Neutrophil (primary cell): Measurements from ENCODE around the gene NHLRC4.

Experiments
- H3K27ac ChIP-seq: fragments of 200-600 bp; sonication (generic); 2 replicates; pipeline ENCODE4 v1.5.1; 2016; ENCODE audit warnings: mild to moderate bottlenecking, moderate library complexity
- H3K27me3 ChIP-seq: fragments of 200-600 bp; sonication (generic); 2 replicates; pipeline ENCODE4 v1.6.0; 2016; ENCODE audit warnings: mild to moderate bottlenecking
- H3K36me3 ChIP-seq: fragments of 200-600 bp; sonication (generic); 2 replicates; pipeline ENCODE4 v1.5.1; 2017
- H3K4me1 ChIP-seq, 2 experiments: fragments of 200-600 bp in 1 of 2; sonication (generic) in 1 of 2; 1 replicate in 1 of 2; 2 replicates in 1 of 2; pipeline versions ENCODE4 v1.5.1 to v1.6.1; 2013 to 2016; ENCODE audit warnings: low read depth in 1 of 2, low read length in 1 of 2, mild to moderate bottlenecking in 1 of 2, moderate library complexity in 1 of 2; ENCODE audit not compliant: control insufficient read depth in 1 of 2, insufficient read depth in 1 of 2
- H3K4me3 ChIP-seq, 2 experiments: fragments of 200-600 bp in 1 of 2; sonication (generic) in 1 of 2; 1 replicate in 1 of 2; 2 replicates in 1 of 2; pipeline ENCODE4 v1.5.1; 2013 to 2016; ENCODE audit warnings: low read depth in 1 of 2, low read length in 1 of 2, mild to moderate bottlenecking in 1 of 2, moderate library complexity in 1 of 2
- H3K9me3 ChIP-seq: fragments of 200-600 bp; sonication (generic); 2 replicates; pipeline ENCODE4 v1.5.1; 2016
- TF ChIP-seq, protein P1 (sequence below): fragments of 200-600 bp; sonication (generic); IDR thresholded peaks from 2 replicates; pipeline ENCODE4 v1.5.1; 2016; ENCODE audit warnings: antibody characterized with exemption

NHLRC4 gene

DNA sequence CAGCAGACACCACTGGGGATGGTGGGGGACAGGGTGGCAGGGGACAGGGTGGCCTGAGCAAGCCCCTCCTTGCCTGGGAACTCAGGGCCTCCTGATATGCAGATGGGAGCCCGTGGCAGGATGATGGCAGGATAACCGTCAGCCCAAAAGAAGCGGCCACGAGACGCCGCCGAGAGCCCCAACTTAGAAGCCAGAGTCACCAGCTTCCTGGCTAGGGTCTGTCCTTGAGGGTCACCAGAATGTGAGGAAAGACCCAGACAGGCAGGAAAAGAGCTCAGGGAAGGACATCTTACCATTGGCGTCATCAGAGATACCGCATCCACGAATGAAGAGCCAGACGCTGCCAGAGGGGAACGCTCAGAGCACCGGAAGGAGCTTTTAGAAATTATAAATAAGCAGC, 42.5 kb downstream of the NHLRC4 start:
- H3K27me3 ChIP-seq = no peaks in the 10 kb centered on the region
- H3K36me3 ChIP-seq = peaks cover 7% of the 10 kb centered on the region
- TF ChIP-seq, protein P1, sequence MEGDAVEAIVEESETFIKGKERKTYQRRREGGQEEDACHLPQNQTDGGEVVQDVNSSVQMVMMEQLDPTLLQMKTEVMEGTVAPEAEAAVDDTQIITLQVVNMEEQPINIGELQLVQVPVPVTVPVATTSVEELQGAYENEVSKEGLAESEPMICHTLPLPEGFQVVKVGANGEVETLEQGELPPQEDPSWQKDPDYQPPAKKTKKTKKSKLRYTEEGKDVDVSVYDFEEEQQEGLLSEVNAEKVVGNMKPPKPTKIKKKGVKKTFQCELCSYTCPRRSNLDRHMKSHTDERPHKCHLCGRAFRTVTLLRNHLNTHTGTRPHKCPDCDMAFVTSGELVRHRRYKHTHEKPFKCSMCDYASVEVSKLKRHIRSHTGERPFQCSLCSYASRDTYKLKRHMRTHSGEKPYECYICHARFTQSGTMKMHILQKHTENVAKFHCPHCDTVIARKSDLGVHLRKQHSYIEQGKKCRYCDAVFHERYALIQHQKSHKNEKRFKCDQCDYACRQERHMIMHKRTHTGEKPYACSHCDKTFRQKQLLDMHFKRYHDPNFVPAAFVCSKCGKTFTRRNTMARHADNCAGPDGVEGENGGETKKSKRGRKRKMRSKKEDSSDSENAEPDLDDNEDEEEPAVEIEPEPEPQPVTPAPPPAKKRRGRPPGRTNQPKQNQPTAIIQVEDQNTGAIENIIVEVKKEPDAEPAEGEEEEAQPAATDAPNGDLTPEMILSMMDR = no peak
- H3K4me3 ChIP-seq = no peak overlapping the region
- no peak overlapping the region for H3K27ac ChIP-seq
- no peaks in the 10 kb centered on the region for H3K4me1 ChIP-seq
- no peaks in the 10 kb centered on the region for H3K9me3 ChIP-seq

DNA sequence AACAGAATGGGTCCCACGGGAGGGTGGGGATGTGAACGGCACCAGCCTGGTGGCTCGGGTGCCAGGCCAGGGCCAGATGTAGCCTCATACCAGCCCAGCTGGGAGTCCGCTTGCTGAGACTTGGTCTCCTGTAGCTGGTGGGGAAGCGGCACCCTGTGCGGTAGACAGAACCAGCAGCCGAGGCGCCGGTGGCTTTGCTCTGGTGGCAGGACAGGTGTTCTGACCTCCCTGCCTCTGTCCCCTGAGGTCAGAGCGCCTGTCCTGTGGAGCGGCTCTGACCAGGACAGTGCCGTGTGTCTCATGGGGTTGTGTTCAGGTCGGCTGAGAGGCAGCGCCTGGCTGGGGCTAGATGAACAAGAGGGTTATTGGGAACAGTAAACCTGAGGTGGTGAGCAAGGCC, 43.2 kb downstream of the NHLRC4 start:
- H3K36me3 ChIP-seq = peaks cover 13% of the 10 kb centered on the region
- H3K4me3 ChIP-seq = no peak overlapping the region
- no peaks in the 10 kb centered on the region for H3K4me1 ChIP-seq
- peak overlapping the region; percentile 15 for H3K27ac ChIP-seq
- no peaks in the 10 kb centered on the region for H3K27me3 ChIP-seq
- TF ChIP-seq, protein P1 = no peak
- no peaks in the 10 kb centered on the region for H3K9me3 ChIP-seq

DNA sequence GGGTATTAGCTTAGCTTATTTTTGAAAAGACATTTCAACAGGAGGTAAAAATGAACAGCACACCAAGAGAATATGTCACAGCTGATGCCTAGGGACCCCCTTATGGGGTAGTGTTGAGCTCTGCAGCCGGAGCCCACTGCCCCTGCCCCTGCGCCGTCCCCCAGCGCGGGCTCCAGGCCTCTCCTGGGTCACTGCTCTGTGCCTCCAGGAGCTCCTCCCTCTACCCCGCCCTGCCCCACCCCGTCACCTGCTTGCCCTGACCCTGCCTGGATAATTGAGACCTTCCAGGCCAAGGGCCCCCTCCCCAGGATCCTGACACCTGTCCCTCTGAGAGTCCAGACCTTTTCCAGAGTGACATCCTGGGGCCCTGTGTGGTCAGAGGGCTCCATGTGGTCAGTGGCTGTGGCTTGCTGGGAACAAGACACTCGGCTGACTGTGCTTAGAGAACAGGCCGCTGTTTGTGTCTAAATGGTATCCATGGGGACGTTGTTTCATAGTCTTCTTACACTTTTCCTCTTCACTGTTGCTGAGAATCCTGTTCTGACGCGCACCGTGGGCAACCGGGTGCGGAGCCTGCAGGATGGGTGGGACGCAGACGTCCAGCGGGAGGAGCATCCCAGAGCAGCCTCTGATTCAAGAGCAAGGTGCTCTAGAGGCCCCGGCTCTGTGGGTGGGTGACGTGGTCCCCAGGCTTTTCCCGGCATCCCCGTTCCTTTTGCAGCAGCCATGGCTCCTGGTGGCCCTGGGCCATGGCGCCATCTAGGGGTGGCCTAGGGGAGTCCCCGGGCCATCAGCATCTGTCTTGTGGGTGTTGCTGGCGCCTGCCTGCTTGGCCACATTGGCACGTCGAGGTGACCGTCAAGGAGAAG, 43.9 kb downstream of the NHLRC4 start:
- H3K36me3 ChIP-seq = peaks cover 16% of the 10 kb centered on the region
- H3K4me1 ChIP-seq = no peaks in the 10 kb centered on the region
- no peaks in the 10 kb centered on the region for H3K9me3 ChIP-seq
- no peak overlapping the region for H3K4me3 ChIP-seq
- peak overlapping the region; percentile 15 for H3K27ac ChIP-seq
- no peaks in the 10 kb centered on the region for H3K27me3 ChIP-seq
- TF ChIP-seq, protein P1 = peak; percentile 80

DNA sequence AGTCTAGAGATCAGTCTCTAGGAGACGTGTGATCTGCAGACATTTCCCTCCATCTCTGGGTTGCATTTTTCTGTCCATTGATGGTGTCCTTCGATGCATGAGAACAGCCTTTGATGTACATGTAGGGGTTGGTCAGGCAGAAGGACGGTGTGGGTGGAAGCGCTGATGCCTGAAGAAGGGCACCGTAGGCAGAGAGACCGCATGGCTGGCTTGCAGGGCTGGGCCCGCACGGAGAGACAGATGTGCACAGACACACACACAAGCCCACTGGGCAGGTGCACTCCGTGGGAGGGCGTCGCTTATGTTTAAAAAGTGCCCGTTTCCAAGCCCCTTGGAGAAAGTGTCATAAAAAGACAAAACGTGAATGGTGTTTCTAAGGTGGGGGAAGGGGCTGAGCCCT, 48.3 kb downstream of the NHLRC4 start:
- Histone ChIP-seq H3K27me3 (no peaks in the 10 kb centered on the region), H3K9me3 (no peaks in the 10 kb centered on the region), H3K27ac (no peak overlapping the region), H3K36me3 (peaks cover 51% of the 10 kb centered on the region), H3K4me1 (no peaks in the 10 kb centered on the region), H3K4me3 (no peak overlapping the region)
- TF ChIP-seq, protein P1 = no peak

DNA sequence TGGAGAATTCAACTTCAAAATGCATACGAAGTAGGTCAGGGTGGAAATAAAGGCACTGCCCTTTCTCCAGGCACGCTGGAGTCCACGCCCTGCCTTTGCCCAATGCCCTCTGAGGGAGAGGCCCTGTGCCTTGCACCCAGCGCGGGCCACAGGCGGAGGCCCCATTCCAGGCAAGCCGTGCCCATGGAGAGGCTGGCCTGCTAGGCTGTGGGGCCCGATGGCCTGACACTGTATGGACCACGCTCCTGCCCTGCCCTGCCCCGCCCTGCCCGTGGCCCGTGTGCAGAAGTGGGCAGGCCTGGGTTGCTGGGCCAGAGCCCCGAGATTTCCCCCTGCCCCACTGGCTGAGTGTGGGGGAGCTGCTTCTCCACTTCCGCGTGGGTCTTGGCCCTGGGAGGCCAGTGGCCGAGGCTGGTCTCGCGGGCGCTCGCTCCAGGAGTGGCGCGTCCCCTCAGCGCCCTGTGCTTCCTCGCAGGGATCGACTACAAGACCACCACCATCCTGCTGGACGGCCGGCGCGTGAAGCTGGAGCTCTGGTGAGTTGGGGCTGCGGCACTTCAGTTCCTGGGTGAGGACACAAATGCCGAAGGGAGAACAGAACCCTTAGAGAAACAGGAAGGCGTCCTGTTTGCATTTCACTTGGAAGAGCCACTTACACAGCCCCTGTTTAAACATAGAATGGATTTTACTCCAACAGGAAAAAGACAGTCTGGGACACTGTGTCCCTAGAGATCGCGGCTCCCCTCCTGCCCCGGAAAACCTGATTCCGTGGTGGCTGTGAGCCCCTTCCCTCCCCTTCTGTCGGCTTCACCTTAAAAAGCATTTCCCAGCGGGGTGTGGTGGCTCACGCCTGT, 50.2 kb downstream of the NHLRC4 start:
- H3K27me3 ChIP-seq = no peaks in the 10 kb centered on the region
- no peak overlapping the region for H3K27ac ChIP-seq
- TF ChIP-seq, protein P1 = no peak
- peaks cover 69% of the 10 kb centered on the region for H3K36me3 ChIP-seq
- H3K4me3 ChIP-seq = no peak overlapping the region
- H3K9me3 ChIP-seq = no peaks in the 10 kb centered on the region
- no peaks in the 10 kb centered on the region for H3K4me1 ChIP-seq
